ENCODE data around the gene INPP5D.
"Not testable (repeated sequence)": the region's sequence is repeated elsewhere in the genome, so short reads cannot be mapped to it uniquely, and the experiment has no call there.

INPP5D gene

GRCh38 chr2:233053928-233054784 is 6.0 kb upstream of the INPP5D start:
- DNase-seq (ENCODE audit: low read depth), result peak; percentile 61

- no peak for DNase-seq (ENCODE audit: low read depth)
Measured at GRCh38 chr2:233055362-233055761, 4.8 kb upstream of the INPP5D start.

DNA sequence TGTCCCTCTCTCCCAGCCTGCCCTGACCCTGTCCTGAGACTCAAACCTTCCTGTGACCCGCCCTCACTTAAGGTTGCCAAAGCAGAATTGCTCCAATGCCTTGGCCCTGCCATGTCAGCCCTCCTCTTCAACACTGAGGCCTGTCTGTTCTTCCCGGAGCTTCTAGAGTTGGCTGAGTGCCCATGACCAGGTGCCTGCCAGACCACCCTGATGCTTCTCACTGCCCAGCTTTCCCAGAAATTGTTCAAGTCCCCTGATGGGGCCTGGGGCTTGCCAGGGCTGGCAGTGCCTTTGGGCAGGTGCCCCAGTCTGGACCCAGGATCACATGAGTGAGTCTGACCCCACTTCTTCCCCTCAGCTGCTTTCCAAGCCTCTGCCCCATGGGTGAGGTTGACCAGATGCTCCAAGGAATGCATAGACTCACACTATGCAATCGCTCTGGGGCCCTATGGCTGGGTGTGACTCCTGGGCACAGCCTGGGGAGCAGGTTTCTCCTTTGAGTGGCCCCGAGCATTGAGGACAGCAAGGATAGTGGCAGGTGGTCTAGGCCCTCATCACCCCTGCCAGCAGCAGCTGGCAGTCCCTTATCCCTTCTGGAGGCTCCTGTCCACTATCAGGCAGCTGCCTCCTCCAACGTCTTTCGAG is 3.1 kb upstream of the INPP5D start:
- DNase-seq (ENCODE audit: low read depth), result no peak

DNA sequence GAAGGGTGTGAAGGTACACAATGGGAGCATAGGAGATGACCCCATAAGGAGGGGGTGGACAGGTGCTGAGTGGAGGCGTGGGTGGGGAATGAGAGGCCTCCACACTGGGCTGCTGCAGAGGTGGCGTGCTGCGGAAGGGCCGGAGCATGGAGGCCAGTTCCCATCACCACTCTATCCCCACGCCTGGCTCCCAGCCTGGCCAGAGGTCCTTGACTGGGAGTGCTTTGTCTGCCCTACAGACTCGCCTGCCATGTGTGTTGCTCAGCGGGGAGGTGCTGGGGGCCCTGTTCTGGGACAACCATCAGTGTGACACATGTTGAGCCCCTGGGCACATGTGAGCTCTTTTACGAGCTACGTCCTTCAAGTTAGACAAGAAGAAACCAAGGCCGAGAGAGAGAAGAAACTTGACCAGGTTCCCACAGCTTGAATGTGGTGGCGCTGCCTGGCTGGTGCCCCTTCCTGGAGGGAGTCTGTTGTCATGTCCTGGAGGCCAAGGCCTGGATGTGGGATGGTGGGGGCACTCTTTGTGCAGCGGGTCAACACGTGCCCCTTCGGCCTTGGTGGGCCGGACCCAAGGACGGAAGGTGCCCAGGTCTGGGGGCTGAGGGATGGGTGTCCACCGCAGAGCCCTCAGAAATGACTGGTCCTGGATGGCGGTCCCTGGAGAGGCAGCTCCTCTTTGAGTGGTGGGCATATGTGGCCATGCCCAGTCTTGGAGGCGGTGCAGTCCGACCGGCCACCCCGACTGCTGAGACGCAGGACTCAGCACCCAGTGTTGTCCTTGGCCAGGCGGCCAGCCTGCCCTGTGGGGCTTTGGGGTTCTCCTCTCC is 1.2 kb upstream of the INPP5D start:
- no peak for DNase-seq (ENCODE audit: low read depth)

DNA sequence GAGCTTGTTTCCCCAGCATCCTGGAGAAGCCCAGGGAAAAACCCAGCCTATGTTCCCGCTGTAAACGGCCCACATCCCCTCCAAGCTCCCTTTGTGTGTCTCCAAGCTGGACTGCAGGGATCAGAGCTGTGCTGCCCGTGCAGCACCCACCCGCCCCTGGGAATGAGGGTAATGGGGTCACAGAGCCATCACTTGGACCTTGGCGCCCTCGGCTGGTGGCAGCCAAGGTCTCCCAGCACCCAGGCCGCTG is 670 bp upstream of the INPP5D start:
- DNase-seq (ENCODE audit: low read depth), result no peak

DNA sequence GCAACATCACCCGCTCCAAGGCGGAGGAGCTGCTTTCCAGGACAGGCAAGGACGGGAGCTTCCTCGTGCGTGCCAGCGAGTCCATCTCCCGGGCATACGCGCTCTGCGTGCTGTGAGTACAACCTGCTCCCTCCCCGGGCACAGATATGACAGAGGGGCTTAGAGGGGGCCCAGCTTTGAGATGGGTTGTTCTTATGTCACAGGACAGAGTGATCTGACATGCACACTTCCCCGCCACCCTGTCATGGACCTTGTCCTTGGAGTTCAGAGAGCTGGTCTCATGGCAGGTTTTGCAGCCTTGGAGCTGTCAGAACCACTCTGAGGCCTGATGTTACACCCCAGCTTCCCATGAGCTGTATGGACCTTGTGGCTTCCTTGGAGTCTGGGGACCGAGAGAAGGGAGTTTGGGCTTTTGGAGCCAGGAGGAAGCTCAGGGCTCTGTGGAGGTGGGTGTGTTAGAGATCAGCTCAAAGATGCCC is 398 bp downstream of the INPP5D start:
- DNase-seq (ENCODE audit: low read depth), result no peak

DNA sequence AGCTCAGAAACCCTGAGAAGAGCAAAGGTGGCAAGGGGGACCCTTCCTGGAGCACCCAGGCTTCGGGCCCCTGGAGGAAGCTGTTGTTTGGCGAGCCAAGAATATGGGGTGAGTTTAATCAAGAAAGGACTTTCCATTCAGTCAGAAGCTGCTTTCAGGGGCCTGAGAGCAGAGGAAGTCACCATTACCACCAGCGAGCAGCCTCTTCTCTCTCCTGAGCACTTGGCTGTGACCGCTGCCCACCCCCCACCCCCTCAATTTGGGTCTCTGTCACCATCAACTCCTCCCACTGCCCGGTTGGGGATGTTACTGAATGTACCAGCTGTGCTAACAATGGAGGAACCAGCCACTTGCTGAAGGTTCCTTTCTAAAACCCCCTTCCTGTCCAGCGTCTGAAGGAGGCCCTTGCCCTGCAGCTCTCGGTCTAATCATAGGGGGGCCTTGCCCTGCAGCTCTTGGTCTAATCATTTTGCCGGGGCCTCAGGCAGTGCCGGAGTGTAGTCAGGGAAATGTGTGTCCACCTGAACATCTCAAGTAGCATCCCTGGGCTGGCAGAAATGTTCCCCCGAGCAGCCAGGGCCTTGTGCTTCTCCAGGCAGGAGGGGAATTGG is 943 bp downstream of the INPP5D start:
- no peak for DNase-seq (ENCODE audit: low read depth)

DNA sequence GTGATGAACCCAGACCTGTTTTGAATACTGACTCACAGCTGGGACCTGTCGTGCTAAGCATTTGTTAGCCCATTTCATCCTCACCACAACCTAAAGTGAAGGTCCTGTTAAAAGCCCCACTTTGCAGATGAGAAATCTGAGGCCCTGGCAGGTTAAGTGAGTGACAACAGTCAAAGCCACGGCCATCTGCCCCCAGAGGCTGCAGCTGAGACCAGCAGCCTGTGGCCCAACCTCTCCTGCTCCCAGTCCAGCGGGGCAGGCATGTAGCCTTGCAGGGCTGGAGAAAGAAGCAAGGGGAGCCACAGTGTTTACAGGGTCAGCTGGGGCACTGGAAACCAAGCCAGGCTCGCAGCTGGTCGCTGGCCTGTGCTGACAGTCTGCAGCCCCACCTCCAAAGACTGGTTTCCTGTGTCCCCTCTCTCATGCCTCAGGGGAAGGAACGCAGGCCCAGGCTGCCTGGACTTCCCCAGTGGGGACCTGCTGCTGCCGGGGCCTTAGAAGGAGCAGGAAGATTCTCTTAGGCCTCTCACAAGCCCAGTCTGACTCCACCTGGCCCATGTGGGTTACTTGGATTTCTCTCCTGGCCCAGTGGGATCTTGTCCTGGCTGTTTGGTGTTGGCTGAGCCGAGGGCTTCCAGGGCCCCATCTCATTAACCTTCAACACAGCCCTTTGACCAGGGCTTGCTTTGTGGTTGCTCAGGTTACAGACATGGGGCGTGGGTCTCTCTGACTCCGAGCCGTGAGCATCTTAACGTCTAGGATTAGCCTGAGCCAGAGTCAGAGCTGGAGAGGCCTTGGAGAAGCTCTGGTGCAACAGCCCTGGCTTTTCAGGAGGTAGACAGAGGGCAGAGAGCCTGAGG is 1.7 kb downstream of the INPP5D start:
- no peak for DNase-seq (ENCODE audit: low read depth)

- DNase-seq (ENCODE audit: low read depth), result no peak
Measured at GRCh38 chr2:233062451-233062850, 2.3 kb downstream of the INPP5D start.

GRCh38 chr2:233062946-233063268 is 2.8 kb downstream of the INPP5D start:
- DNase-seq (ENCODE audit: low read depth), result no peak

- DNase-seq (ENCODE audit: low read depth), result no peak
Measured at GRCh38 chr2:233063269-233063975, 3.3 kb downstream of the INPP5D start.

- no peak for DNase-seq (ENCODE audit: low read depth)
Measured at GRCh38 chr2:233063976-233064411, 3.9 kb downstream of the INPP5D start.

DNA sequence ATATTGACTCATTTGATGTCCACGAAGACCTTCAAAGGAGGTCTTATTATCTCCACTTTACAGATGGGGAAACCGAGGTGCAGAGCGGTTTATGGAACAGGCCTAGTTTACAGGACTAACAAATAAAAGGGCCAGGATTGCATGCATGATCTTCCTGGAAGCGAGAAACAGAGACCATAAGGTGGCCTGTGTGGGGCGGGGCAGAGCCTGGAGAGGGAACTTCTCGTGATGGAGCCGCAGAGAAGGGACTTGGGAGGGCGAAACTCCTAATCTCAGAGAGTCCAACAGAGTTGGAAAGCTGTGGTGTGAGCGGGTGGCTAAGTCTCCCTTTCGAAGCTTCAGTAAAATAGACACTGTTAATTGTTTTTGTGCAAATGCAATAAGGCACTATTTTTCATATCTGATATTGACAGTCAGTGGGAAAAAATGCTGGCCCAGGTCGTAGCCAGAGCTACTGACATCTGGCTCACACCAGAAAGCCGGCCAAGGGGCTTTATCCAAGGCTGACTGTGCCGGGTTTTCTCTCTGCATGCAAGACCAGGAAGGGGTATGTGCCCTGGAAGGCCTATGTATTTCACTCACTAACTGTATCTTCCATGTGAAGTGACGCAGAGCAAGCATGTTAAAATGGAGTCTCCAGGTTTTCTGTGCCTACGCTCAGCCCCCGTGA is 4.5 kb downstream of the INPP5D start:
- DNase-seq (ENCODE audit: low read depth), result no peak

- not testable (repeated sequence) for DNase-seq (ENCODE audit: low read depth)
Measured at GRCh38 chr2:233065200-233065589, 5.1 kb downstream of the INPP5D start.

DNA sequence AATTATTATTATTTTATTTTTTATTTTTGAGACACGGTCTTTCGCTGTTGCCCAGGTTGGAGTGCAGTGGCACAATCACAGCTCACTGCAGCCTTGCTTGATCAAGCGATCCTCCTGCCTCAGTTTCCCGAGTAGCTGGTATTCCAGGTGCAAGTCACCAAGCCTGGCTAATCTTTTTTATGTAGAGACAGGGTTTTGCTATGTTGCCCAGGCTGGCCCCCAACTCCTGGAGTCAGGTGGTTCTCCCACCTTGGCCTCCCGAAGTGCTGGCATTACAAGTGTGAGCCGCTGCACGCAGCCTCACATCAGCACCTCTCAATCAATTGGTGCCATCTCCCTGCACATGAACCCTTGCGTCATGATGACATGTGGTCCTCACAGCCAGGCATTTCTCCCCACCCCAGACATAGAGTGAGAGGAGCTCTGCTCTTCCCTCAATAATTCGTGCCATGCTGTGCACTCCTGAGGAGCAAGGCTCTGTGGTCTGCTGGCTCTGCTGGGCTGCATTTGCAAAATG is 5.9 kb downstream of the INPP5D start:
- DNase-seq (ENCODE audit: low read depth), result no peak

DNA sequence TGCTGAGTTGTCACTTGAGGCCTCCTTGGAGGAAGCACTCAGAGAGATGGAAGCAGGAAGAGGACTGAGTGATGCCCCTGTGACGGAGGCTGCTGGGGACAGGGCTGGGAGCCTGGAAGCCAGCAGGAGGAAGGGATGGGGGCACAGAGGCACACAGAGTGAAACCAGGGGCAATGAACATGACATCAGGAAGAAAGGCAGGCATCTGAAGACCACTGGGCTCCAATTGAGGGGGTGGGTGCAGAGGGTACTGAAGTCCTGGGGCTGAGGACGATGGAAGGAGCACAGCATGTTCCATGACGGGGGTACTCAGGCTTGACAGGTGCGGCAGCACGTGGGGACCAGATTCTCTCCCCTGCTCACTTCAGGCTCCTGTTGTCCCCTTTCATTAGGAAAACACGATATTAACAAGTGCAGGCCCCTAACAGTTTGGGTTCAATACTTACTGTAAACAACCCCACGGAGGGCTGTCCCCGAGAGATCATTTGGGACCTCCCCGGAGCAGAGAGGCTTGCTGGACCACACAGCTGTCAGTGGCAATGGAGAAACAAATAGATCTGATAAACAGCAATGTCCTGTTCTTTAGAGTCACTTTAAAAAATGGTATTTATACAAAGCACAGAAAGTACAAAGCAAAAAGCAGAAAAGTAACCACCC is 8.7 kb downstream of the INPP5D start:
- DNase-seq (ENCODE audit: low read depth), result no peak

- DNase-seq (ENCODE audit: low read depth), result no peak
Measured at GRCh38 chr2:233072838-233073237, 12.7 kb downstream of the INPP5D start.

DNA sequence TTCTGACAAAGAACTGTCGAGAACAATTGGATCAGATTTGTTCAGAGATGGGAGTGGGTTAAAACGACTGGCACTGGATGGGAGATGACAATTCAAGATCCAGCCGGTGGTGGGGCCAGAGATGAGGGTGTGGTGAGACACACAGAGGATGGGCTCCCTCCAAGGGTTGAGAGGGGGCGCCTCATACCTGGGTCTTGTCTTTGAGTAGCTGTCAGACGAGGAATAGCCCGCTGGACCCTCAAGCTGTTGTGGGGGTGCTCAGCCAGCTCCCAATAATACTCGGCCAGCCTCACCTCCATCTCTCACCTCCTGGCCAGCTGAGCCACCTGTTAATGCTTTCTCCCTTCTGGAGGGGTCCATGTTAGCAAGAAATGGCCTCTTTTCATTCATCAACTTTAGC is 14.0 kb downstream of the INPP5D start:
- no peak for DNase-seq (ENCODE audit: low read depth)

- no peak for DNase-seq (ENCODE audit: low read depth)
Measured at GRCh38 chr2:233075141-233075965, 15.2 kb downstream of the INPP5D start.

Data from activated gamma-delta T cell treated with anti-CD3 and anti-CD28 coated beads, Interleukin-2, amount 50 U/mL, for 16 hours (primary cell).